ENCODE measurements around the gene MYT1. TPM values are rescaled to one million over a fixed set of nuclear protein-coding genes. Genes with fewer than 3 reads are reported as not detected.

MYT1 gene
- total and polyA plus RNA-seq, 2 of the 8 experiments (the other 6 are each of a cell fraction or from before 2014, with no cell fraction given) = 0.63 to 2.0 TPM

GRCh38 chr20:64140956-64141355 lies 23.3 kb upstream of the MYT1 start:
- H3K79me1 ChIP-seq (ENCODE audit: low read depth, low read length) = no peaks in the 10 kb centered on the region
- no peaks in the 10 kb centered on the region for H3K36me3 ChIP-seq (ENCODE audit: control insufficient read depth in 2 of 4, insufficient read depth in 4 of 4, low read length in 3 of 4)
- FAIRE-seq (no peak), DNase-seq (ENCODE audit: low read depth in 1 of 2, low spot score in 2 of 2) (no peak)
- H3K56ac ChIP-seq (replicated peaks; ENCODE audit: insufficient read length, low read depth, low read length) = no peak overlapping the region
- POLR2A ChIA-PET (ENCODE audit: partially characterized antibody) = interaction anchor here (2.2 kb wide), 1 partner anchor 16 kb away, joined by 5 read pairs; no protein-coding TSS in a partner anchor
- H3K4me2 ChIP-seq (ENCODE audit: insufficient read depth in 1 of 2, low read depth in 2 of 2, low read length in 2 of 2) = no peak overlapping the region
- no peaks in the 10 kb centered on the region for H3K79me2 ChIP-seq (ENCODE audit: control insufficient read depth in 1 of 2, insufficient read depth in 2 of 2, low read length in 2 of 2)
- no peak overlapping the region for H2BK120ac ChIP-seq (replicated peaks; ENCODE audit: low read depth, low read length)
- no peak overlapping the region for H2BK5ac ChIP-seq (ENCODE audit: low read depth, low read length)
- H3K23ac ChIP-seq (ENCODE audit: insufficient read length) = no peak overlapping the region
- no peak overlapping the region for H3K9ac ChIP-seq (replicated peaks in 1 of 4; ENCODE audit: extremely low read depth in 1 of 4, low read depth in 3 of 4, low read length in 3 of 4)
- TF ChIP-seq RXRA (IDR thresholded peaks at IDR 0.05; ENCODE audit: insufficient read depth, low read depth, low read length) (no peak), CEBPB (IDR thresholded peaks at IDR 0.05; ENCODE audit: low read depth, low read length) (no peak), TAF7 (optimal IDR thresholded peaks at IDR 0.05; ENCODE audit: borderline replicate concordance, low read depth, low read length) (no peak), CHD1 (IDR thresholded peaks at IDR 0.05; ENCODE audit: low read depth, low read length) (no peak), GABPA (IDR thresholded peaks at IDR 0.05; ENCODE audit: borderline replicate concordance, insufficient read depth, low read length) (no peak)
- H3K27ac ChIP-seq (ENCODE audit: low read depth, low read length) = no peak overlapping the region
- no peak overlapping the region for H2AFZ ChIP-seq (ENCODE audit: low read length)
- H4K20me1 ChIP-seq (replicated peaks in 1 of 2; ENCODE audit: control insufficient read depth in 1 of 2, insufficient read depth in 2 of 2, low read length in 2 of 2) = no peaks in the 10 kb centered on the region
- no peaks in the 10 kb centered on the region for H3K27me3 ChIP-seq (replicated peaks in 1 of 4; ENCODE audit: control insufficient read depth in 3 of 4, extremely low read depth in 1 of 4, insufficient read depth in 3 of 4, low read length in 3 of 4)
- H3K4me3 ChIP-seq (ENCODE audit: extremely low read depth in 1 of 4, insufficient read depth in 2 of 4, low read depth in 3 of 4, low read length in 4 of 4) = no peak overlapping the region
- H2BK12ac ChIP-seq (ENCODE audit: low read depth, low read length) = no peak overlapping the region
- H3K9me3 ChIP-seq (ENCODE audit: insufficient read depth in 2 of 2, low read depth in 1 of 2, low read length in 1 of 2) = peaks cover 17 to 19% of the 10 kb centered on the region in 2 experiments
- H3K23me2 ChIP-seq (ENCODE audit: low read depth, low read length) = no peaks in the 10 kb centered on the region
- WGBS, 2 experiments (ENCODE audit: extremely low coverage in 1 of 2, insufficient coverage in 1 of 2, insufficient read length in 1 of 2, insufficient replicate concordance in 2 of 2, low coverage in 1 of 2, low lambda C conversion rate in 2 of 2, missing lambda C conversion rate in 1 of 2) = 87% methylated on average over 10 of the region's 10 CpGs; no CpG with 5 or more reads in 1 of the 2 experiments
- no peak overlapping the region for H4K5ac ChIP-seq (ENCODE audit: insufficient read length, low read depth, low read length)
- no peak overlapping the region for H4K91ac ChIP-seq (replicated peaks; ENCODE audit: insufficient read length, low read length)
- no peak overlapping the region for H2BK15ac ChIP-seq (ENCODE audit: low read length)
- H4K8ac ChIP-seq (ENCODE audit: extremely low read depth, insufficient read depth, low read length) = no peak overlapping the region
- no peak overlapping the region for H3K4ac ChIP-seq (replicated peaks; ENCODE audit: insufficient read length, low read depth, low read length)
- no peak overlapping the region for H2BK20ac ChIP-seq (ENCODE audit: low read length)
- CTCF ChIA-PET (ENCODE audit: partially characterized antibody) = interaction anchor here (0.5 to 2.2 kb wide), 10 partner anchors 10 to 102 kb away, joined by 3 to 11 read pairs (median 4); no protein-coding TSS in a partner anchor
- no peak overlapping the region for H3K14ac ChIP-seq (ENCODE audit: insufficient read length)
- no peak overlapping the region for H2AK5ac ChIP-seq (ENCODE audit: low read depth, low read length)
- peaks cover 0 to 9% (median 5%) of the 10 kb centered on the region in 4 experiments; a peak in 5 of 7 replicates for H3K4me1 ChIP-seq (replicated peaks in 1 of 4; ENCODE audit: control insufficient read depth in 3 of 4, insufficient read depth in 4 of 4, low read length in 3 of 4)
- no peak overlapping the region for H3K18ac ChIP-seq (ENCODE audit: extremely low read depth, low read length)

Data from H1 (cell line).